KBM-7 (cell line): ENCODE data around the gene AGMO.

Experiments
- DNase-seq: peaks from one replicate; pipeline ENCODE4 v3.0.0-alpha.2; 2015
- in situ Hi-C: fragments of 300-500 bp; cut with MboI; formaldehyde crosslinking; loops from 2 replicates; pipeline ENCODE4 v1.14.3; 2020; ENCODE audit warnings: low sequenced_read_pairs, low pct_unique_long_range_greater_than_20kb, mixed read lengths

AGMO gene

GRCh38 chr7:15508258-15508657 is 53.6 kb downstream of the AGMO start:
- DNase-seq = no peak
- in situ Hi-C loops = no loop called here

- no peak for DNase-seq
Measured at GRCh38 chr7:15507708-15508107, 54.1 kb downstream of the AGMO start.

GRCh38 chr7:15507171-15507570 is 54.6 kb downstream of the AGMO start:
- in situ Hi-C loops = no loop called here
- DNase-seq = no peak

More at GRCh38 chr7:15507708-15508107, 54.1 kb downstream of the AGMO start:
- in situ Hi-C loops = no loop called here

DNA sequence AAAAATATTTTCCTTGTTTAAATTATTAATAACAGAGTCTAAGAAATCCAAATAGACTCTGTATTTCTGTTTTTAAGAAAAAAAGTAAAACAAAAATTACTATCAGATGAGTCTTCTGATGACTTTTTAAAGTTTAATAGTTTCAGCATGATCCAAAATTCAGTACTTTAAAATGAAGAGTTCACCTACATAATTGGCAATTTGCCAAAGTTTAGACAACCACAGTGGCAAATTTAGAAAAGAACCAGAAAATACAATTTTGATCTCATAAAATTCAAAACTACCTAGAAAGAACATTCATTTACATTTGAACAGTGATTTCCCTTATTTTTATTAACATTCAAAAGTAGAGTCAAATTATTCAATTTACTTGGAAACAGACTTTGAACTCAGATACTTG is 56.1 kb downstream of the AGMO start:
- no peak for DNase-seq
- in situ Hi-C loops = no loop called here

DNA sequence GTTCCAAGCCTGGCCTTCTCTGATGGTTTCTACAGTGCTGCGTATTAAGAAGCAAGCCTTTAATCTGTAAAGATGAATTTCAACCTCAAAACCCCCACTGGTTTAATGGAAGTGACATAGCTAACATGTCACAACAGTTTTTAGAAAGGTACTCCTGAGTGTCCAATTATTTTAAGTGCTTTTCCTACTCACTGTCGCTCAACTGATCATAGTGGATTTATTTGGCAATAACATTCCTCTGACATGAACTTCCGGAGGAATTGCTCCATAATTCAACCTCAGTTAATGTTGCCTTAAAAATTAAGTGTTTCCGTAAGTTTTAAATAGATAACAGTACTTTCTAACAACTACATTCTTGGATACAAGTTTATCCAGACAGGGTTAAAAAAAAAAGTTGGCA is 57.5 kb downstream of the AGMO start:
- no peak for DNase-seq
- in situ Hi-C loops = no loop called here

DNA sequence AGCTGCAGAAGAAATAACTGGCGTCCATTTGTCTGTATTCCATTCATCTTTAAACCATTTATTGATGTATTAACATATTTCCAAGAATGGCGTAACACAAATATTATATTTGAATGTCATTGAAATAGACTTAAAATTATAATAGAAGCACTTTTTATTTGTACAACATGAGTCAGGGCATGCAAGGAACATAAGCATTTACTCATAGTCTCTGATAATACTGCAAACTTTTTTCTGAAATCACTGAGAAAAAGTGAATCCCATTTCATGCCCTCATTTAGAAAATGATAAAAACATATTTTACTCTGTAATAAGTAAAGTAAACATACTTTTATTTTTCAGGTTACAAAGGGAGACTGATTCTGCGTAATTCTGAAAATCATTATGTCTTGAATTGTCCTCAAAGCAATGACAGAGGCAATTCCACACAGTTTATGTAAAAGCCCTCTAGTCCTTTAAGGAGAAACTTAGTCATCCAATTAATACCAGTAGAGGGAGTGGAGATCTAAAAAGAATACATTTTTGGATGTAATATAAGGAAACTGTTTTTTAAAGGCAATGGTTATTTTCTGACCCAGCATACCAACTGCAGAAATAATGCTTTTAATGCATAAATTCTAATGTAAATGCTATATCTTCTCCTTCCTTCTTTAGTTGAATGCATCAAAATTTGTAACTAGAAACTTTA is 58.1 kb downstream of the AGMO start:
- DNase-seq = no peak
- in situ Hi-C loops = no loop called here

DNA sequence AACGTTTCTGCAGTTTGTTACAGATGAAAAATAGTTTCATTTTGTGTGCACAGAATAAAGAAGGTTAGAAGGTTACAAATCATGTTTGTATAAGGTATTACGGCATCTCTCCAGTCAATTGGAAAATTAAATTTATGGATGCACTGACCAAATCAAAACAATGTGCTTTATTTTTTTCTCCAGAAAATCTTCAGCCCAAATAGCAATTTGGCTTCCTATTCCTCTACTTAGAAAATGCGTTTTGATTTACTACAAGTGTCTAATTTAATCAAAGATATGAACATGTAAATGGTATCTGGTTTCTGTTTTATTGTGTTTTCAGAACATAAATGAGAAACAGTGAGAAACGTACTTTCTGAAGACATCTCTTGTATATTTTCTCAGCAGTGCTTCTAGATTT is 63.4 kb downstream of the AGMO start:
- in situ Hi-C loops = no loop called here
- DNase-seq = no peak

- DNase-seq = no peak
- in situ Hi-C loops = no loop called here
Measured at GRCh38 chr7:15495170-15495569, 66.6 kb downstream of the AGMO start.

GRCh38 chr7:15494711-15495110 is 67.1 kb downstream of the AGMO start:
- DNase-seq = no peak

GRCh38 chr7:15491361-15491760 is 70.5 kb downstream of the AGMO start:
- DNase-seq = no peak
- in situ Hi-C loops = no loop called here

More at GRCh38 chr7:15494711-15495110, 67.1 kb downstream of the AGMO start:
- in situ Hi-C loops = no loop called here

DNA sequence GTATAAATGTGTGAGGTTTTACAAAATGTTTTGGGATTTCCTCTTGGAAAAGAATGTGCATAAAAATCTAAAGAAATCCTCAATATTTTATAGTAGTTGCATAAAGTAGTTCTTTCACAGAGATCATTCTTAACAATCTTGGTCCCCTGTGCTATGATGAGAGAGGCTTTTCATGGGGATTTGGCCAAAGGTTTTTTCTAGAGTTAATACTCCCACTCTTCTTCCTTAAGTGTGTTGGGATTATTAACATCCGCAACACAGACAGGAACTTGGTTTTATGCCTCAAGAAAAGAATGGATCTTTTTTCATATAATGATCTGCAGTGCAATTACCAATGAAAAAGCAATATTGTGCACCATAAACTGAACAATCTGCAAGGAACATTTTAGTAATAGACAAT is 71.5 kb downstream of the AGMO start:
- in situ Hi-C loops = no loop called here
- DNase-seq = no peak

GRCh38 chr7:15489861-15490260 is 72.0 kb downstream of the AGMO start:
- in situ Hi-C loops = no loop called here
- DNase-seq = no peak

DNA sequence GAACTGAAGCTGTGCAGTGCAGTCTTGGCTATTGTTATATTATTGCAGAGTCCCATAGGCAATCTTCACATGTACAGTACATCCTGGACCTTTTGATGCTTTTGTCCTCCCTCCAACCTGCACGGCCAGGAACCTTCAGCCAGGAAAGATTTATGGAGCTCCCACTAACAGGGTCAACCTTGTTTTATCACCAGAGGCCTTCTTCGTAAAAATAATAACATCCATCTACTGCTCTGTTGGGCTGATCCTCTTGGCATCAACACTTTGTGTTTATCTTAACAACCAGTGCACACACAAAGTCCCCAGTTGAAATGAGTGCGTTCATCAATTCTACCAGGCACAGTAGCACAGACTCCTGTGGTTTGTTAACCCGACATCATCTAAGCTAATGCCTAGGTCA is 72.4 kb downstream of the AGMO start:
- DNase-seq = no peak
- in situ Hi-C loops = no loop called here

DNA sequence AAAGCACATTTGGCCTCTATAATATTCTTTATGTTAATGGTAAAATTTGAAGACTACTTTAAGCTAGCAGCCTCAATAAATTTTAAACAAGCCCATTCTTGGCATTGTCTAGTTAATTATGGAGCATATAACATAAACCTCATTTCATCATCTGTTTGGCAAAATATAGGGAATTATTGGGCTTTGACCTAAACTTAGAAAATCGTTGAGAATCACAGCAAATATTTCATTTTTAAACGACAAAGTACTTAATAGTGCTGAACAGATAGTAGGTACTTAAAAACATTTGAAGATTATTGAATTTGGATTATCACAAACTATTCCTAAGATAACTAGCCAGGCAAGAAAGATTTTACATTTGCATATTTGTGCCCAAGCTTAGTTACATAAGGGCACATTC is 73.4 kb downstream of the AGMO start:
- DNase-seq = no peak
- in situ Hi-C loops = no loop called here

GRCh38 chr7:15487896-15488295 is 73.9 kb downstream of the AGMO start:
- DNase-seq = no peak
- in situ Hi-C loops = no loop called here

GRCh38 chr7:15485998-15486397 is 75.8 kb downstream of the AGMO start:
- DNase-seq = no peak
- in situ Hi-C loops = no loop called here

- no peak for DNase-seq
Measured at GRCh38 chr7:15485431-15485830, 76.4 kb downstream of the AGMO start.

DNA sequence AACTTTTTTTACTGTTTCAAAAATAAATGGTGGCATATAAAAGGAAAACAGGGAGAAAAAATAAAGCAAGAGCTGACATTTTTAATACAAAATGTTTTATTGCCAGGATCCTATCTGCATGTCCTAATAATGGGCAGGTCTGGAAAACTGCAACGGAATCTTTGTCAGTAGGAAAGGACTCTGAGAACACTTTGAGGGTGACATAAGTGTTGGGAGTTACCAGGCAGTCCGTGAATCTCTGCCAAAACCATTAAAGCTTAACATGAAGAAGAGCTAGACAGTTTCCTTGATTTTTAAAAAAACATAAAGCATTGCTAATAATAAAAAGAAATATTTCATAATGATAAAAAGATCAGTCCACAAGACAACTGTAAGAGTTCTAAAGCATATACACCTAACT is 80.7 kb downstream of the AGMO start:
- in situ Hi-C loops = no loop called here
- DNase-seq = no peak

More at GRCh38 chr7:15485431-15485830, 76.4 kb downstream of the AGMO start:
- in situ Hi-C loops = no loop called here

DNA sequence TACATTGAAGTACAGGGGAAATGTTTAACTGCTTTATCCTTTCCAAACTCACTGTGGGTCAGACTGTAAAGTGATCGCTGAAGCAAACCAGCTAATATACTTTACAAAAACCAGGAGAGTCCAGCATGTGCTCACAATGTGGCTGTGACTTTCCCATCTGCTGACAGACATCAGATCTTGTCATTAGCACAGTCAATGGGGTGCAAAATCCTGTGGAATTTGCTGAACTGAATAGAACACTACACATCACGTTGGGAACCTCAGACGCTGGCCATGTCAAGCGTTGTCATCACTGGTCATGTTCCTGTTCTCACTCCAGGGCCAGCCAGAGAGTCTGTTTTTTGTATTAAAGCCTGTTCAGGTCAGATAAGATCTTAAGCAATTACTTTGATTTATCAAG is 83.4 kb downstream of the AGMO start:
- no peak for DNase-seq
- in situ Hi-C loops = no loop called here

GRCh38 chr7:15476531-15476918 is 85.3 kb downstream of the AGMO start:
- in situ Hi-C loops = no loop called here
- DNase-seq = no peak

DNA sequence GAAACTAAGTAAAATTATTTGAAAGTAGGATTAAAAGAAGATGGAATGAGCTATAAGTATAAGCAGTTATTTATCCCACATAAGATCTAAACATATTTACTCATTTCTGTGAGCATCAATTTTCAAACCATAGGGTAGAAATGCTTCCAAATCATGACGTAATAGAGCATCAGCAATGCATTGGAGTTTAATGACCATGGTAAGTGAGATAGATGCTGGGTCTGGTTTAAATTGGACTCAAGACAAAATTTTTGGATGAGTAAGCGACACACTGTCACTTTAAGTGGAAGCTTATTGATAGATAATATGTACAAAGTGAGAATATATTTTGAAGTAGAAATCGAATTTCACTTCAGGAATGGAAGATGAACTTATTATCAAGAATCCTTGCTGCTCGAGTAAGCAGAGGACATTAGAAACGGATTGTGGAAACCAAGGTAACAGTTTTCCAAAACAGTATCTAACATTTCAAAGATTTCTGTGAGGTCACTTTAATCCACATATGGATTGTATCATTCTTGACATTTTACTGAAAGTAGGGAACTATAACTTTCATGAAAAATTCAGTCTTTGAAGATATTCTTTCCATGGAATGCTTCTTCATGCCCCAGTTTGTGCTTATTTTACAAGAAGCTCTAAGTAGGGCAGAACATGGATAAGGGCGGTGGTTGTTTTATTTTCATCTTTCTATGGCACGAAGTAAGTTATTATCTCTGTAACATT is 85.8 kb downstream of the AGMO start:
- DNase-seq = no peak
- in situ Hi-C loops = no loop called here
